GM18873 (cell line): ENCODE data around the gene ERCC6L2.

Experiments
- ATAC-seq: cut with Tn5 transposase; IDR thresholded peaks from one replicate; pipeline ENCODE4 v1.9.1; 2021; ENCODE audit warnings: mild to moderate bottlenecking, moderate library complexity, moderate number of reproducible peaks; ENCODE audit not compliant: unreplicated experiment, low FRiP score

Gene ERCC6L2

DNA sequence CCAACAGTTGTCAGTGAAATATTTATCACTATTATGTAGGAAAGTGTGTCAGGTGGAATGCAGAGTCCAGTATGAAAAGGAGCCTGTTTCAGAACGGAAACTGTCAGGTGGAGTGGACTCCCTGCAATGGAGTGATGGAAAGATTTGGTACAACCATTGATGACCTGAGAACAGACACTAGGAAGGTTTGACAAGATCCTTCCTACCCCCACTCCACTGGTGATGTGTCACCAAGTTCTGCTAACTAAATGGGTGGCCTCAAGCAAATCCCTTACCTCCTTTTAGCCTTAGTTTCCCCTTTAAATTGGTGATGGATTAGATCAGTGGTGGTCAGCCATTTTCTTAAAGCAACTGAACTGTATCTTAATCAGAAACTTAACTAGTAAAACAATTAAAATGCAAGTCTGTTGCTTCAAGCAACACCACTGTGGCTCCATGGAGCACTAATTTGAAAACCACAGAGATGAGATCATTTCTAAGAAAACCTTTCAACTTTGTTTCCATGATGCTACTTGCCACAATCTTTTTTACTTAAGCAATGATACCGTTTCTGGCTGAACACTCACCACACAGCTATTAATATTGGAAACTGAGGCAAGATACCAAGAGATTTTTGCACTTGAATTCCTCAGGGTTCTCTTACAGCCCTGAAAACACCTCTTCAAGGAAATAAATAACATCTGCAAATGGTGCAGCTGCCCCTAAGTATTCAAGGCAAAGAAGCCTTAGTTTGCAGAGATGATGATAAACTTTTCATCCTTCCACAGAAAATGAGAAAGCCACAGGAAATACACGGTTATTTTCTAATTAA is 140.6 kb downstream of the ERCC6L2 start:
- ATAC-seq: no peak
